Colonic mucosa (tissue), 4 donors: Measurements from ENCODE around the gene DNALI1. TPM values are rescaled to one million over a fixed set of nuclear protein-coding genes. Genes with fewer than 3 reads are reported as not detected.

Experiments used
- DNase-seq: peaks from one replicate; pipeline ENCODE4 v3.0.0-alpha.2; 2020
- H3K27ac ChIP-seq: fragments of 200-600 bp; one replicate; pipeline ENCODE4 v1.8.0; 2021
- H3K27me3 ChIP-seq: fragments of 200-600 bp; one replicate; pipeline ENCODE4 v1.8.0; 2021
- H3K36me3 ChIP-seq: fragments of 200-600 bp; one replicate; pipeline ENCODE4 v1.8.0; 2021
- H3K4me1 ChIP-seq: fragments of 200-600 bp; one replicate; pipeline ENCODE4 v1.8.0; 2021; ENCODE audit warnings: mild to moderate bottlenecking
- H3K4me3 ChIP-seq: fragments of 200-600 bp; one replicate; pipeline ENCODE4 v1.8.0; 2021
- H3K9ac ChIP-seq, 2 donors: one replicate each; pipeline ENCODE4 v1.7.0; 2013; ENCODE audit warnings: control low read depth in 2 of 2, low read depth in 2 of 2, low read length in 2 of 2
- H3K9me3 ChIP-seq: fragments of 200-600 bp; one replicate; pipeline ENCODE4 v1.8.0; 2021
- CTCF ChIP-seq: fragments of 200-600 bp; IDR thresholded peaks from one replicate; pipeline ENCODE4 v1.8.0; 2022; ENCODE audit warnings: antibody characterized with exemption, mild to moderate bottlenecking
- intact Hi-C: fragments of 100-400 bp; cut with DNase I; formaldehyde crosslinking; loops from one replicate; pipeline ENCODE4 v1.14.1; 2022
- total RNA-seq, 2 donors: library from RNA; stranded (reverse); fragmentation: NEBNext Ultra II Directional in 1 of 2; extraction: Animal tissue kit (Norgen Biotek cat#: 25700) in 1 of 2; gene quantifications; one replicate each; pipeline ENCODE4 v1.2.1, GENCODE V29; 2021
- donor health status: healthy.
- donor health status: DM: no; HTN: no; CAD: no.
- donor health status: DM: no; HTN: no; CAD: no.

Gene DNALI1
- total RNA-seq, 2 donors from 2014 or later = 1.9 to 4.1 TPM

- no peak for DNase-seq
- no peaks in the 10 kb centered on the region for H3K9me3 ChIP-seq
- H3K27me3 ChIP-seq = no peaks in the 10 kb centered on the region
- H3K27ac ChIP-seq = no peak overlapping the region
- no peak overlapping the region for H3K4me3 ChIP-seq
- H3K4me1 ChIP-seq = no peaks in the 10 kb centered on the region
- no peaks in the 10 kb centered on the region for H3K36me3 ChIP-seq
- TF ChIP-seq CTCF = peak; percentile 59
- H3K9ac ChIP-seq = no peak overlapping the region
- intact Hi-C loops = loop anchor here (2.0 to 10.0 kb wide), 2 partner anchors 80 to 262 kb away; no protein-coding TSS in a partner anchor
These were observed 46.3 kb downstream of the DNALI1 start for GRCh38 chr1:37602750-37603694.

- H3K4me1 ChIP-seq = no peaks in the 10 kb centered on the region
- no peak overlapping the region for H3K27ac ChIP-seq
- H3K27me3 ChIP-seq = no peaks in the 10 kb centered on the region
- H3K36me3 ChIP-seq = no peaks in the 10 kb centered on the region
- H3K9ac ChIP-seq = no peak overlapping the region
- intact Hi-C loops = loop anchor here (10.0 kb wide), 1 partner anchor 260 kb away; no protein-coding TSS in a partner anchor
- no peak for TF ChIP-seq CTCF
- H3K4me3 ChIP-seq = no peak overlapping the region
- no peaks in the 10 kb centered on the region for H3K9me3 ChIP-seq
- DNase-seq = no peak
These were observed 48.4 kb downstream of the DNALI1 start for GRCh38 chr1:37605061-37605650.

- no peaks in the 10 kb centered on the region for H3K4me1 ChIP-seq
- no peak overlapping the region for H3K27ac ChIP-seq
- no peak for DNase-seq
- no peak overlapping the region for H3K4me3 ChIP-seq
- H3K9ac ChIP-seq = no peak overlapping the region
- H3K9me3 ChIP-seq = no peaks in the 10 kb centered on the region
- no peaks in the 10 kb centered on the region for H3K36me3 ChIP-seq
- no peaks in the 10 kb centered on the region for H3K27me3 ChIP-seq
- no peak for TF ChIP-seq CTCF
- intact Hi-C loops = loop anchor here (10.0 kb wide), 1 partner anchor 259 kb away; no protein-coding TSS in a partner anchor
These were observed 49.2 kb downstream of the DNALI1 start for GRCh38 chr1:37605806-37606474.

- no peak overlapping the region for H3K4me3 ChIP-seq
- H3K36me3 ChIP-seq = no peaks in the 10 kb centered on the region
- DNase-seq = no peak
- H3K4me1 ChIP-seq = no peaks in the 10 kb centered on the region
- no peaks in the 10 kb centered on the region for H3K9me3 ChIP-seq
- H3K9ac ChIP-seq = no peak overlapping the region
- no peak overlapping the region for H3K27ac ChIP-seq
- intact Hi-C loops = loop anchor here (10.0 kb wide), 1 partner anchor 258 kb away; no protein-coding TSS in a partner anchor
- no peaks in the 10 kb centered on the region for H3K27me3 ChIP-seq
- TF ChIP-seq CTCF = no peak
These were observed 49.9 kb downstream of the DNALI1 start for GRCh38 chr1:37606481-37607263.
